K562 (cell line): ENCODE results near the gene AGAP3. TPM values are rescaled to one million over a fixed set of nuclear protein-coding genes. Genes with fewer than 3 reads are reported as not detected.

ENCODE experiments used
- CBX5 ChIP-seq: IDR thresholded peaks from 2 replicates; pipeline ENCODE4 v1.6.1; 2014; ENCODE audit warnings: low read depth, borderline replicate concordance
- EP300 ChIP-seq: IDR thresholded peaks from 2 replicates; pipeline ENCODE4 v1.6.1; 2012; ENCODE audit warnings: low read length, improper control_type of control experiment
- FOXM1 ChIP-seq, 2 experiments: fragments of 450-650 bp in 1 of 2; sonication (generic) in 1 of 2; formaldehyde crosslinking in 1 of 2; IDR thresholded peaks; 2 replicates each; pipeline versions ENCODE4 v1.6.1 to v1.9.0; 2017 to 2022; ENCODE audit warnings: low read depth in 2 of 2, mild to moderate bottlenecking in 2 of 2, missing genetic modification reagents in 1 of 2, moderate library complexity in 1 of 2
- HDAC8 ChIP-seq: fragments of 450-650 bp; IDR thresholded peaks from 2 replicates; pipeline ENCODE4 v1.6.1; 2016; ENCODE audit warnings: mild to moderate bottlenecking, missing genetic modification characterization, moderate library complexity, missing compliant biosample characterization
- NFATC3 ChIP-seq: fragments of 450-650 bp; IDR thresholded peaks from 2 replicates; pipeline ENCODE4 v1.6.1; 2017; ENCODE audit warnings: mild to moderate bottlenecking
- POLR2AphosphoS5 ChIP-seq: IDR thresholded peaks from 2 replicates; pipeline ENCODE4 v1.6.1; 2011; ENCODE audit warnings: mild to moderate bottlenecking, low read depth, low read length, moderate library complexity; ENCODE audit not compliant: control insufficient read depth, insufficient read depth
- SIRT6 ChIP-seq: IDR thresholded peaks from one replicate; pipeline ENCODE4 v1.6.1; 2012; ENCODE audit warnings: low read depth, mild to moderate bottlenecking, control low read depth, inconsistent platforms, low read length, moderate library complexity
- SRSF3 ChIP-seq: fragments of 200-400 bp; formaldehyde crosslinking; IDR thresholded peaks from 2 replicates; pipeline ENCODE4 v1.6.1; 2016; ENCODE audit warnings: mild to moderate bottlenecking, low read length, moderate library complexity; ENCODE audit not compliant: insufficient read depth
- TAL1 ChIP-seq: fragments of 450-650 bp; IDR thresholded peaks from 2 replicates; pipeline ENCODE4 v1.6.1; 2016; ENCODE audit warnings: mild to moderate bottlenecking
- ZBTB1 ChIP-seq: sonication (generic); formaldehyde crosslinking; IDR thresholded peaks from 2 replicates; pipeline ENCODE4 v1.8.1; 2023; ENCODE audit warnings: missing genetic modification reagents, low read depth, mild to moderate bottlenecking, borderline replicate concordance
- ZNF583 ChIP-seq: fragments of 250-450 bp; sonication (Bioruptor Pico); IDR thresholded peaks from 2 replicates; pipeline ENCODE4 v1.4.0; 2020
- polyA plus RNA-seq, 8 experiments: library from polyadenylated mRNA; depleted of rRNA in 4 of 8; stranded (reverse) in 5 of 8; unstranded in 3 of 8; fragments of >200 nt; fragmentation: Nextera tagmentation in 2 of 8; fragmentation: Illumina TruSeq in 1 of 8; extraction: Ambion mirVana in 2 of 8; extraction: Trizol in 1 of 8; gene quantifications; 2 replicates each; pipeline versions ENCODE4 v1.2.1 to v1.2.3, GENCODE V29; 2011 to 2014; ENCODE audit warnings: inconsistent platforms in 1 of 8, missing spikeins in 1 of 8
- total RNA-seq, 7 experiments: library from RNA; depleted of rRNA in 6 of 7; stranded (reverse); fragments of >200 nt in 6 of 7; fragmentation: Illumina TruSeq in 2 of 7; extraction: Trizol in 2 of 7; gene quantifications; 2 replicates each; pipeline versions ENCODE4 v1.2.1 to v1.2.3, GENCODE V29; 2011 to 2021; ENCODE audit warnings: low replicate concordance in 1 of 7
- TF ChIP-seq, protein P1 (sequence below), 2 experiments: fragments of 150-350 bp in 1 of 2; IDR thresholded peaks; 2 replicates each; pipeline ENCODE4 v1.6.1; 2012 to 2016; ENCODE audit warnings: low read depth in 2 of 2, low read length in 2 of 2, mild to moderate bottlenecking in 1 of 2, moderate library complexity in 1 of 2
- TF ChIP-seq, protein P2 (sequence below): fragments of 250-450 bp; sonication (Bioruptor Pico); IDR thresholded peaks from 2 replicates; pipeline ENCODE4 v1.5.0; 2021; ENCODE audit warnings: mild to moderate bottlenecking, moderate library complexity
- TF ChIP-seq, protein P3 (sequence below): sonication (generic); formaldehyde crosslinking; IDR thresholded peaks from 2 replicates; pipeline ENCODE4 v1.8.1; 2023; ENCODE audit warnings: mild to moderate bottlenecking, missing genetic modification reagents
- TF ChIP-seq, protein P4 (sequence below): fragments of 450-650 bp; formaldehyde crosslinking; IDR thresholded peaks from 2 replicates; pipeline ENCODE4 v1.4.0; 2022; ENCODE audit warnings: mild to moderate bottlenecking, moderate library complexity

Gene AGAP3
- total and polyA plus RNA-seq, 9 of the 15 experiments (the other 6 are each of a cell fraction or from before 2014, with no cell fraction given), result 3.4 to 208 (median 62.2) TPM

DNA sequence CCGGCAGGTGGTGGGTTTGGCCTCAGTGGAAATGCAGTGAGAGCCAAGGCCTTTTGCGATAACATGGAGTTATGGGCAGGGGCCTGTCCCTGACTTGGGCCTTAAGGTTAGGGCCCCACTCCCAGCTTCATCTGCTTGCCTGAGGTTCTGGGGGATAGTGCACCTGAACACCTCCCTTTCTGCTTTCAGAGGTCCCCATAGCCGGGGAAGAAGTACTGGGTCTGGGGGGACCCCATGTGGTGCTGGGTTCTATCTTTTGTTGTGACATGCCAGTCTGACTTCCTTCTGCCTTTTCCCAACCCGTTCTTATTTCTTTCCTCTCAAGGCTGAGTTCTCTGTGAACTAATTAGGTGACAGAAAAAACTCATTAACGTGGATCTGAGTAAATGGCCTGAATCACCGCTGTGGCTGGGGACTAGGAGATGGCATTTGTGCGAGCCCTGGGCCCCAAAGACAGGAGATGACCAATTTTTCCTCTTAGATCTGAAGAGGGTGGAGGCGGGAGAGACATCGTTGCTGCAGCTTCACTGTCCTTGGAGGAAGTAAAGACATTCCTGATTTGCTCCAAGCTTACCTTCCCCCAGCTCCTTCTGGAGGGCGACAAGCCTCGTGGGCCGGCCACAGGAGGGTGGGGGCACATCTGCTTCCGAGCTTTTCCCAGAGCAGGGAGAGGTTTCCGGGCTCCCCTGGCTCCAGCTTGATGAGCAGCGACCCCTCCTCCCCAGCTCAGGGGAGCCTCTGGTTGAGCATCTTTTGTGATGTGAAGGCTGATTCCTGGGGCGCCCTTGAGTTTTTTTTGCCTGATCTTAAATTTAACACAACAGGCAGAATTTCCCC, 2.0 kb downstream of the AGAP3 start (continued):
- TF ChIP-seq, protein P1, sequence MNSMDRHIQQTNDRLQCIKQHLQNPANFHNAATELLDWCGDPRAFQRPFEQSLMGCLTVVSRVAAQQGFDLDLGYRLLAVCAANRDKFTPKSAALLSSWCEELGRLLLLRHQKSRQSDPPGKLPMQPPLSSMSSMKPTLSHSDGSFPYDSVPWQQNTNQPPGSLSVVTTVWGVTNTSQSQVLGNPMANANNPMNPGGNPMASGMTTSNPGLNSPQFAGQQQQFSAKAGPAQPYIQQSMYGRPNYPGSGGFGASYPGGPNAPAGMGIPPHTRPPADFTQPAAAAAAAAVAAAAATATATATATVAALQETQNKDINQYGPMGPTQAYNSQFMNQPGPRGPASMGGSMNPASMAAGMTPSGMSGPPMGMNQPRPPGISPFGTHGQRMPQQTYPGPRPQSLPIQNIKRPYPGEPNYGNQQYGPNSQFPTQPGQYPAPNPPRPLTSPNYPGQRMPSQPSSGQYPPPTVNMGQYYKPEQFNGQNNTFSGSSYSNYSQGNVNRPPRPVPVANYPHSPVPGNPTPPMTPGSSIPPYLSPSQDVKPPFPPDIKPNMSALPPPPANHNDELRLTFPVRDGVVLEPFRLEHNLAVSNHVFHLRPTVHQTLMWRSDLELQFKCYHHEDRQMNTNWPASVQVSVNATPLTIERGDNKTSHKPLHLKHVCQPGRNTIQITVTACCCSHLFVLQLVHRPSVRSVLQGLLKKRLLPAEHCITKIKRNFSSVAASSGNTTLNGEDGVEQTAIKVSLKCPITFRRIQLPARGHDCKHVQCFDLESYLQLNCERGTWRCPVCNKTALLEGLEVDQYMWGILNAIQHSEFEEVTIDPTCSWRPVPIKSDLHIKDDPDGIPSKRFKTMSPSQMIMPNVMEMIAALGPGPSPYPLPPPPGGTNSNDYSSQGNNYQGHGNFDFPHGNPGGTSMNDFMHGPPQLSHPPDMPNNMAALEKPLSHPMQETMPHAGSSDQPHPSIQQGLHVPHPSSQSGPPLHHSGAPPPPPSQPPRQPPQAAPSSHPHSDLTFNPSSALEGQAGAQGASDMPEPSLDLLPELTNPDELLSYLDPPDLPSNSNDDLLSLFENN (IDR thresholded peaks at IDR 0.05; ENCODE audit: low read depth in 2 of 2, low read length in 2 of 2), result no peak
- TF ChIP-seq ZNF583 (CRISPR knock-in tag) (no peak), ZBTB1 (CRISPR knock-in tag) (peak; percentile 74; the same call in 1 of the 2 replicates), HDAC8 (tag) (0 out of 2 replicates have a peak, but pooled peaks have one; percentile 8), EP300 (no peak), NFATC3 (no peak), CBX5 (no peak), FOXM1 (IDR thresholded peaks at IDR 0.05; ENCODE audit: low read depth) (no peak), FOXM1 (CRISPR knock-in tag; IDR thresholded peaks at IDR 0.05; ENCODE audit: low read depth) (no peak), SRSF3 (0 out of 2 replicates have a peak, but pooled peaks have one; percentile 9), POLR2AphosphoS5 (no peak), TAL1 (no peak), SIRT6 (no peak)
- TF ChIP-seq, protein P2, sequence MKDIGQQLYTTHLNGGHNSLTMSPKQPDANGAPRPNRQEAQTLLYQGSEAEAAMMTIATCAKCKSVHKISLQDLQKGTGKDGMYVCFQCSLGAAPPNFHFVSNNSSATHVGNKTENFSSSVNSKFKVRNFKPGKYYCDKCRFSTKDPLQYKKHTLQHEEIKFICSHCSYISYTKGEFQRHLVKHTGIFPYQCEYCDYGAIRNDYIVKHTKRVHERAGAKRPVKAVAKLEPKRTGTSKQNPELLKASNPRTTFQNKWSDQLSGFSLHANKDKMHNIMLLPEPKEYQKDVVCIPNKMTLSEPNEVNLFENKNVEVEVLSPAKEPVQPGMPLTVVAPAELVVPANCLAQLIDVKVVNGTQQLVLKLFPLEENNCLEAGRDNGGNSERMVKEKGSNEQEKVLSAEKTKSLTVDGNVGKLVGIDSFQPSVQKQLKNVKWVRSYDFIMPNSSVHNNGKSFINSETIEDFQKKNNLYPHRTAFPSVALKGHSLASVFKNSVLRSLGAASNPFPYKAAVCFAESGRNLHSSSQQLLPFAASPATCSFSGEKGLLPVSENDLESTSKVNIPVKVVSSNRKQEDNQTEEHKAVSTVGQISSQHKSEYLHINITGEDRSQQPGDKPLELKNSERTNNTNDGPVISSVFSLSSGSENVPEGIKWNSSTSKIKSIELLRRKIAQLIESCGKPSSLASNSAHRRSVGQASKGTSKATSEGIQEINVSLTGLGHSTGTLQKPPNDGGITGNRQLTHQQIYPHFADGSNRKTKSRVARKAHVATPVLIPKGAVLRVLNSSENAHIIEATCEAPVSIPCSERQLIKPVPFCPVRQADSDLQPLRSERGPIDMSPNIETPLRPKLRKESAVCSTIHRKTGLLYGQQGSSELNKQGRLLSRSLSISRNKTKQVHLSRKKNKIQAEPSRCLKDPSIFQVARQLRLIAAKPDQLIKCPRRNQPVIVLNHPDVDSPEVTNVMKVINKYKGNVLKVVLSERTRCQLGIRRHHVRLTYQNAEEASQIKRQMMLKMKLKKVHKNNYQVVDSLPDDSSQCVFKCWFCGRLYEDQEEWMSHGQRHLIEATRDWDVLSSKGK, result no peak
- TF ChIP-seq, protein P3, sequence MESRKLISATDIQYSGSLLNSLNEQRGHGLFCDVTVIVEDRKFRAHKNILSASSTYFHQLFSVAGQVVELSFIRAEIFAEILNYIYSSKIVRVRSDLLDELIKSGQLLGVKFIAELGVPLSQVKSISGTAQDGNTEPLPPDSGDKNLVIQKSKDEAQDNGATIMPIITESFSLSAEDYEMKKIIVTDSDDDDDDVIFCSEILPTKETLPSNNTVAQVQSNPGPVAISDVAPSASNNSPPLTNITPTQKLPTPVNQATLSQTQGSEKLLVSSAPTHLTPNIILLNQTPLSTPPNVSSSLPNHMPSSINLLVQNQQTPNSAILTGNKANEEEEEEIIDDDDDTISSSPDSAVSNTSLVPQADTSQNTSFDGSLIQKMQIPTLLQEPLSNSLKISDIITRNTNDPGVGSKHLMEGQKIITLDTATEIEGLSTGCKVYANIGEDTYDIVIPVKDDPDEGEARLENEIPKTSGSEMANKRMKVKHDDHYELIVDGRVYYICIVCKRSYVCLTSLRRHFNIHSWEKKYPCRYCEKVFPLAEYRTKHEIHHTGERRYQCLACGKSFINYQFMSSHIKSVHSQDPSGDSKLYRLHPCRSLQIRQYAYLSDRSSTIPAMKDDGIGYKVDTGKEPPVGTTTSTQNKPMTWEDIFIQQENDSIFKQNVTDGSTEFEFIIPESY, result no peak
- TF ChIP-seq, protein P4, sequence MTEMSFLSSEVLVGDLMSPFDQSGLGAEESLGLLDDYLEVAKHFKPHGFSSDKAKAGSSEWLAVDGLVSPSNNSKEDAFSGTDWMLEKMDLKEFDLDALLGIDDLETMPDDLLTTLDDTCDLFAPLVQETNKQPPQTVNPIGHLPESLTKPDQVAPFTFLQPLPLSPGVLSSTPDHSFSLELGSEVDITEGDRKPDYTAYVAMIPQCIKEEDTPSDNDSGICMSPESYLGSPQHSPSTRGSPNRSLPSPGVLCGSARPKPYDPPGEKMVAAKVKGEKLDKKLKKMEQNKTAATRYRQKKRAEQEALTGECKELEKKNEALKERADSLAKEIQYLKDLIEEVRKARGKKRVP, result no peak
